Body of pancreas (tissue), 4 donors: Measurements from ENCODE around the gene NFATC2.

ENCODE experiments used
- CTCF ChIP-seq, 7 experiments: fragments of 450-650 bp in 4 of 7; fragments of 200-600 bp in 3 of 7; sonication (generic) in 3 of 7; IDR thresholded peaks; one replicate each; pipeline ENCODE4 v1.5.1; 2016 to 2019; ENCODE audit warnings: antibody characterized with exemption in 7 of 7
- POLR2A ChIP-seq, 3 donors: fragments of 450-650 bp; IDR thresholded peaks; one replicate each; pipeline ENCODE4 v1.6.1; 2016; ENCODE audit warnings: antibody characterized with exemption in 3 of 3, mild to moderate bottlenecking in 2 of 3

- TF ChIP-seq CTCF (IDR thresholded peaks at IDR 0.05) (no peak), POLR2A (IDR thresholded peaks at IDR 0.05) (no peak)
These were observed 191.4 kb downstream of the NFATC2 start for GRCh38 chr20:51350941-51351631.
